Endothelial cell of umbilical vein (primary cell): Measurements from ENCODE around the gene CNPPD1. TPM values are rescaled to one million over a fixed set of nuclear protein-coding genes. Genes with fewer than 3 reads are reported as not detected.

Experiments used
- BruUV-seq: library from RNA; stranded (reverse); fragments of 400-500 nt; replicated peaks from 2 replicates; lab custom pipeline; 2021; lab: Mats Ljungman, UMichigan
- CTCF ChIA-PET: fragments of 300-600, 350-600 bp; sonication (Branson Sonifier 250); formaldehyde crosslinking; loops from one replicate; lab custom pipeline; 2021; ENCODE audit warnings: antibody characterized with exemption, inconsistent platforms; lab: Charles Lee
- POLR2A ChIA-PET: fragments of 300-600, 350-600 bp; sonication (Branson Sonifier 250); formaldehyde crosslinking; loops from one replicate; lab custom pipeline; 2021; ENCODE audit warnings: antibody characterized with exemption, inconsistent platforms; lab: Charles Lee
- DNase-seq: peaks from one replicate; pipeline ENCODE4 v3.0.0-alpha.2; 2011; ENCODE audit warnings: low read depth, low spot score
- FAIRE-seq: peaks from 2 replicates; lab custom pipeline; 2011; peaks lifted over from hg19 to GRCh38; lab: Jason Lieb, UNC
- H2AFZ ChIP-seq: 2 replicates; pipeline ENCODE4 v1.6.0; 2012; ENCODE audit warnings: low read depth, low read length, control low read depth, inconsistent platforms
- H3K27ac ChIP-seq: 2 replicates; pipeline ENCODE4 v1.5.1; 2011; ENCODE audit warnings: low read depth, mild to moderate bottlenecking, control low read depth, low read length, moderate library complexity; ENCODE audit not compliant: insufficient read depth
- H3K27me3 ChIP-seq, 2 experiments: 2 replicates each; pipeline versions ENCODE4 v1.6.0 to v1.6.1; 2011; ENCODE audit warnings: low read length in 2 of 2, mixed read lengths in 1 of 2; ENCODE audit not compliant: control insufficient read depth in 2 of 2, insufficient read depth in 2 of 2
- H3K36me3 ChIP-seq, 2 experiments: 2 replicates in 1 of 2; 3 replicates in 1 of 2; pipeline ENCODE4 v1.5.1; 2011; ENCODE audit warnings: low read length in 2 of 2, mild to moderate bottlenecking in 1 of 2, moderate library complexity in 1 of 2; ENCODE audit not compliant: control insufficient read depth in 2 of 2, insufficient read depth in 2 of 2; ENCODE audit errors: extremely low read depth in 1 of 2
- H3K4me1 ChIP-seq: 3 replicates; pipeline ENCODE4 v1.5.1; 2011; ENCODE audit warnings: mild to moderate bottlenecking, low read length; ENCODE audit not compliant: control insufficient read depth, insufficient read depth; ENCODE audit errors: extremely low read depth
- H3K4me2 ChIP-seq: 2 replicates; pipeline ENCODE4 v1.6.1; 2011; ENCODE audit warnings: low read length, control low read depth, mixed read lengths; ENCODE audit not compliant: insufficient read depth
- H3K4me3 ChIP-seq, 3 experiments: fragments of 200-600 bp in 1 of 3; sonication (generic), shearing (Covaris generic) in 1 of 3; replicated peaks in 1 of 3; 2 replicates each; pipeline ENCODE4 v1.5.1; 2011 to 2016; ENCODE audit warnings: control low read depth in 3 of 3, low read length in 3 of 3, mild to moderate bottlenecking in 2 of 3, inconsistent platforms in 1 of 3, low read depth in 1 of 3, moderate library complexity in 1 of 3; ENCODE audit not compliant: insufficient read depth in 1 of 3
- H3K79me2 ChIP-seq: 2 replicates; pipeline ENCODE4 v1.6.0; 2012; ENCODE audit warnings: low read length, inconsistent platforms; ENCODE audit not compliant: control insufficient read depth, insufficient read depth
- H3K9ac ChIP-seq: replicated peaks from 2 replicates; pipeline ENCODE3; 2011; ENCODE audit warnings: low read length, control low read depth; ENCODE audit not compliant: insufficient read depth; ENCODE audit errors: extremely low read depth
- H3K9me1 ChIP-seq: replicated peaks from 3 replicates; pipeline ENCODE4 v1.6.0; 2011; ENCODE audit warnings: mild to moderate bottlenecking, low read length; ENCODE audit not compliant: control insufficient read depth, insufficient read depth; ENCODE audit errors: extremely low read depth
- H3K9me3 ChIP-seq: replicated peaks from 2 replicates; pipeline ENCODE4 v1.5.1; 2012; ENCODE audit warnings: low read length, inconsistent platforms; ENCODE audit not compliant: control insufficient read depth, insufficient read depth
- H4K20me1 ChIP-seq: replicated peaks from 2 replicates; pipeline ENCODE3; 2011; ENCODE audit warnings: mild to moderate bottlenecking, low read length; ENCODE audit not compliant: control insufficient read depth, insufficient read depth; ENCODE audit errors: extremely low read depth
- CTCF ChIP-seq, 2 donors: IDR thresholded peaks; 1 replicate in 1 of 2; 2 replicates in 1 of 2; pipeline ENCODE4 v1.5.1; 2011; ENCODE audit warnings: low read length in 2 of 2, mild to moderate bottlenecking in 2 of 2, moderate library complexity in 2 of 2, control low read depth in 1 of 2, inconsistent platforms in 1 of 2, low read depth in 1 of 2; ENCODE audit not compliant: insufficient read depth in 1 of 2; ENCODE audit errors: extremely low read depth in 1 of 2
- EZH2 ChIP-seq: IDR thresholded peaks from 2 replicates; pipeline ENCODE4 v1.6.1; 2012; ENCODE audit warnings: borderline replicate concordance, low read depth, mild to moderate bottlenecking, moderate library complexity, low read length, inconsistent platforms; ENCODE audit not compliant: severe bottlenecking
- FOS ChIP-seq: IDR thresholded peaks from 2 replicates; pipeline ENCODE4 v1.6.1; 2011; ENCODE audit warnings: mild to moderate bottlenecking, low read length, moderate library complexity, borderline replicate concordance; ENCODE audit not compliant: insufficient read depth
- GATA2 ChIP-seq: IDR thresholded peaks from 2 replicates; pipeline ENCODE4 v1.7.0; 2011; ENCODE audit warnings: low read depth, mild to moderate bottlenecking, moderate library complexity, mixed read lengths, low read length; ENCODE audit not compliant: insufficient read length, insufficient read depth
- JUN ChIP-seq: IDR thresholded peaks from 2 replicates; pipeline ENCODE4 v1.6.1; 2011; ENCODE audit warnings: borderline replicate concordance, low read depth; ENCODE audit not compliant: insufficient read length, insufficient read depth
- MYC ChIP-seq: IDR thresholded peaks from one replicate; pipeline ENCODE4 v1.6.1; 2011; ENCODE audit warnings: mild to moderate bottlenecking, low read depth, low read length
- POLR2A ChIP-seq: IDR thresholded peaks from 2 replicates; pipeline ENCODE4 v1.6.1; 2012; ENCODE audit warnings: low read depth, mild to moderate bottlenecking, control low read depth, low read length
- POLR2AphosphoS5 ChIP-seq: IDR thresholded peaks from 2 replicates; pipeline ENCODE4 v1.6.1; 2012; ENCODE audit warnings: low read depth, mild to moderate bottlenecking, control low read depth, low read length, moderate library complexity; ENCODE audit not compliant: insufficient read depth
- dilution Hi-C: fragments of 300-500 bp; cut with MboI; formaldehyde crosslinking; loops from one replicate; pipeline ENCODE4 v1.15.0; 2019; ENCODE audit warnings: low sequenced_read_pairs; ENCODE audit not compliant: extremely low pct_ligation_motif_present
- intact Hi-C: fragments of 100-400 bp; cut with micrococcal nuclease; formaldehyde crosslinking; loops from one replicate; pipeline ENCODE4 v1.10.0; 2022
- polyA plus RNA-seq, 4 experiments: library from polyadenylated mRNA; depleted of rRNA in 3 of 4; stranded (reverse) in 3 of 4; unstranded in 1 of 4; fragments of >200 nt; gene quantifications; 2 replicates each; pipeline versions ENCODE4 v1.2.1 to v1.2.3, GENCODE V29; 2011 to 2012; ENCODE audit warnings: missing spikeins in 1 of 4
- total RNA-seq: library from RNA; stranded (reverse); gene quantifications from 2 replicates; pipeline ENCODE4 v1.2.3, GENCODE V29; 2021
- TF ChIP-seq, protein P1 (sequence below): IDR thresholded peaks from 2 replicates; pipeline ENCODE4 v1.6.1; 2011; ENCODE audit not compliant: insufficient read depth, insufficient read length

Gene CNPPD1
- total and polyA plus RNA-seq, 2 donors (not counting 3 experiments of a cell fraction or from before 2014, with no cell fraction given): 44.0 to 55.7 TPM

DNA sequence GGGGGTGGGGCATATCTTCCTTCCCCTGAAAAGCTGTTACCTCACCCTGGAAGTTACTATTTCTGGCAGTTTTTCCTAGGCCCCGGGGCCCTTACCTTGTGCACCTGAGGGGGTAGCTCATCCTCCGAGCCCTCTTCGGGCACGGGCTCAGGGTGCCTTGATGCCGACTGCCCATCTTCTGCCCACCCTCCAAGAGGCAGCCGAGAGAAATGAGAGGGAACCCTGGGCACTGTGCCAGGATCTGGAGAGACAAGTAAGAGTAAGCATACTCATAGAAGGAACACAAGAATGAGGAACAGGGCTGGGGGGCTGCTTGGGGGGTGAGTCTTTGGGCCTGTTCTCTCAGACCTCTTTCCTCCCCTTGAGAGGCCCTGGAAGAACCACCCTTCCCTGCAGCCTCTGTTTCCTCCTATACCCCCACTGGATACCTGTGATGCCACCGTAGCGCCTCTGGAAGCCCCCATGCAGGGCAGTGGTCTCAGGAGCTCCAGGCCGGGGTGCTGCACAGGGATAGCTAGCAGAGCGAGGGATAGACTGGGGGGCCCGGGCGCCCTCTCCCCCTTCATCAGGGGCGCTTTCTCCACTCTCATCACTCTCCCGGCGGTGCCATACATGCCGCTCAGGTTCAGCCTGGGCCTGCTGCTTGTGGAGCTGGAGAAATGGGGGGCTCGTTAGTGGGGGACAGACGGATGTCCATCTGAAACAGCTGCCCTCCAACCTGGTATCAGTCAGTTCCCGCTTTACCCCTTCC lies 44.1 kb upstream of the CNPPD1 start:
- H3K9ac ChIP-seq: no peak overlapping the region
- TF ChIP-seq MYC (no peak), EZH2 (no peak), JUN (no peak)
- peaks cover 3 to 45% of the 10 kb centered on the region in 2 experiments for H3K36me3 ChIP-seq
- no peak overlapping the region for H3K4me3 ChIP-seq
- no peak overlapping the region for H3K4me2 ChIP-seq
- peaks cover 14% of the 10 kb centered on the region for H3K4me1 ChIP-seq
- no peaks in the 10 kb centered on the region for H3K79me2 ChIP-seq
- no peak for DNase-seq
- no TSS peak for BruUV-seq
- no peaks in the 10 kb centered on the region for H3K27me3 ChIP-seq
- ChIA-PET POLR2A (no interaction called here), CTCF (no interaction called here)
- no peak overlapping the region for H2AFZ ChIP-seq
- no peaks in the 10 kb centered on the region for H3K9me3 ChIP-seq
- dilution Hi-C loops (no loop called here), intact Hi-C loops (no loop called here)
- no peak overlapping the region for H3K27ac ChIP-seq
- no peaks in the 10 kb centered on the region for H4K20me1 ChIP-seq
- no peak for FAIRE-seq
- H3K9me1 ChIP-seq: no peaks in the 10 kb centered on the region

DNA sequence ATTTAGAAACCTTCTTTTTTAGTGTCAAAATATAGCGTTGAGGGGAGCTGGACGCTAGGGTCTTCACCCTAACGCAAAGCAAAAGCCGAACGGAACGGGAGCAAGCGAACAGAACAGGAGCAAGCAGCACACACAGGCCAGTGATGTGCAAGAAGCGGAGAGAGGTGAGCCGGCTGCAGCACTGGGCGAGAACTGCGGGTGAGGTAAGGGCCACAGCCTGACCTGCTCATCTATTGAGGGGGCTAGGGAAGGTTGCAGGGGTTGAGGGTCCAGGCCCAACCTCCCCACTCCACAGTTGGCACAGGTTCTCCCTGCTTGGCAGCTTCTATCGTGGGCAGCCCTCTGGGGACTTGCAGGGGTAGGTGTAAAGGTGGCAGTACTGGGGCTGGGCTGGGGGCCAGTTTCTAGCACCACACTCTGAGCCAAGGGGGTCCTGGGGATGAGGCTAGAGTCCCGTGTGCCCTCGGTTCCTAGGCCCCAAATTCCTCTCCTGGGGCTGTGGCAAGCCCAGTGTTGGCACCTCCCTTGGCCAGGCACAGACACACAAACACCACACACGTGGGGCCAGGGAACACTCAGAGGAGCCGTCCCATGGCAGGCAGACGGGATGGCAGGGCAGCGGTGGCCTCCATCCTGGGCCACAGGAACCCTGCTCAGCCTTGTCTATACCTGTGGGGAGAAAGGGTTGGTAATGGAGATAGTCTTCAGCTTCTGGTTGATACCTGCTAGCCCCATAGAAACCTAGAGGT lies 43.2 kb upstream of the CNPPD1 start:
- no peaks in the 10 kb centered on the region for H3K27me3 ChIP-seq
- DNase-seq (no peak), FAIRE-seq (no peak)
- H3K9ac ChIP-seq: no peak overlapping the region
- H3K36me3 ChIP-seq: peaks cover 2 to 37% of the 10 kb centered on the region in 2 experiments
- intact Hi-C loops: loop anchor here (2.0 to 5.0 kb wide), 5 partner anchors 33 to 167 kb away; partner anchors contain the start of genes DNPEP, NHEJ1, TUBA4A and TUBA4B
- dilution Hi-C loops: no loop called here
- no peaks in the 10 kb centered on the region for H3K9me1 ChIP-seq
- BruUV-seq: no TSS peak
- no peak overlapping the region for H3K4me2 ChIP-seq
- H3K9me3 ChIP-seq: no peaks in the 10 kb centered on the region
- no peak overlapping the region for H3K4me3 ChIP-seq
- H3K79me2 ChIP-seq: no peaks in the 10 kb centered on the region
- TF ChIP-seq FOS (no peak), GATA2 (no peak), CTCF (IDR thresholded peaks at IDR 0.05; ENCODE audit: extremely low read depth in 1 of 2, insufficient read depth in 1 of 2, low read depth in 1 of 2, low read length in 2 of 2) (no peak), MYC (no peak), JUN (no peak), POLR2A (no peak), EZH2 (no peak), POLR2AphosphoS5 (no peak)
- TF ChIP-seq, protein P1, sequence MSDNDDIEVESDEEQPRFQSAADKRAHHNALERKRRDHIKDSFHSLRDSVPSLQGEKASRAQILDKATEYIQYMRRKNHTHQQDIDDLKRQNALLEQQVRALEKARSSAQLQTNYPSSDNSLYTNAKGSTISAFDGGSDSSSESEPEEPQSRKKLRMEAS: no peak
- POLR2A ChIA-PET: interaction anchor here (0.8 kb wide), 1 partner anchor 9 kb away, joined by 4 read pairs; the partner anchor contains the start of genes ANKZF1 and ATG9A
- H3K27ac ChIP-seq: no peak overlapping the region
- no peak overlapping the region for H2AFZ ChIP-seq
- H3K4me1 ChIP-seq: peaks cover 14% of the 10 kb centered on the region
- CTCF ChIA-PET: interaction anchor here (0.5 to 1.3 kb wide), 2 partner anchors 8 to 59 kb away, joined by 3 read pairs; partner anchors contain the start of gene DNAJB2
- no peaks in the 10 kb centered on the region for H4K20me1 ChIP-seq
